HEK293T (cell line): ENCODE measurements around the gene PSMA3.
A peak's percentile ranks its signal among the peaks of the same experiment; 100 is the strongest.
"Not testable (repeated sequence)": the region's sequence is repeated elsewhere in the genome, so short reads cannot be mapped to it uniquely, and the experiment has no call there.

ENCODE experiments used
- CTCF ChIA-PET: fragments of 350-600 bp; formaldehyde crosslinking; extraction: SDS; loops from one replicate; lab custom pipeline; 2021; ENCODE audit warnings: antibody characterized with exemption, inconsistent platforms; lab: Yijun Ruan, JAX
- POLR2A ChIA-PET: fragments of 350-600 bp; formaldehyde crosslinking; extraction: SDS; loops from one replicate; lab custom pipeline; 2020; ENCODE audit warnings: antibody characterized with exemption, inconsistent platforms; lab: Yijun Ruan, JAX
- DNase-seq: peaks from one replicate; pipeline ENCODE4 v3.0.0; 2012; ENCODE audit warnings: mixed read lengths; ENCODE audit errors: extremely low spot score
- ARNT ChIP-seq: fragments of 450-650 bp; IDR thresholded peaks from 2 replicates; pipeline ENCODE4 v1.6.1; 2017; ENCODE audit warnings: mild to moderate bottlenecking
- BHLHE40 ChIP-seq: fragments of 450-650 bp; IDR thresholded peaks from 2 replicates; pipeline ENCODE4 v1.6.1; 2016; ENCODE audit warnings: mild to moderate bottlenecking, moderate library complexity, borderline replicate concordance
- CTBP1 ChIP-seq: fragments of 450-650 bp; IDR thresholded peaks from 2 replicates; pipeline ENCODE4 v1.6.1; 2016; ENCODE audit warnings: borderline replicate concordance
- ELF4 ChIP-seq: fragments of 450-650 bp; IDR thresholded peaks from 2 replicates; pipeline ENCODE4 v1.6.1; 2017; ENCODE audit warnings: antibody characterized with exemption
- FOXA1 ChIP-seq: fragments of 450-650 bp; IDR thresholded peaks from 2 replicates; pipeline ENCODE4 v1.6.1; 2016; ENCODE audit warnings: mild to moderate bottlenecking
- FOXK2 ChIP-seq: fragments of 450-650 bp; IDR thresholded peaks from 2 replicates; pipeline ENCODE4 v1.6.1; 2016; ENCODE audit warnings: mild to moderate bottlenecking
- FOXM1 ChIP-seq: fragments of 450-650 bp; IDR thresholded peaks from 2 replicates; pipeline ENCODE4 v1.6.1; 2017; ENCODE audit warnings: mild to moderate bottlenecking, borderline replicate concordance
- HDGF ChIP-seq: fragments of 450-650 bp; IDR thresholded peaks from 2 replicates; pipeline ENCODE4 v1.6.1; 2017; ENCODE audit warnings: antibody characterized with exemption, borderline replicate concordance
- L3MBTL2 ChIP-seq: fragments of 450-650 bp; conservative IDR thresholded peaks from 2 replicates; pipeline ENCODE4 v1.6.1; 2016; ENCODE audit warnings: mild to moderate bottlenecking
- LEF1 ChIP-seq: fragments of 450-650 bp; IDR thresholded peaks from 2 replicates; pipeline ENCODE4 v1.6.1; 2017; ENCODE audit warnings: mild to moderate bottlenecking, borderline replicate concordance
- NFRKB ChIP-seq: fragments of 450-650 bp; IDR thresholded peaks from 2 replicates; pipeline ENCODE4 v1.6.1; 2016; ENCODE audit warnings: mild to moderate bottlenecking, moderate library complexity
- PKNOX1 ChIP-seq: fragments of 450-650 bp; IDR thresholded peaks from 2 replicates; pipeline ENCODE4 v1.6.1; 2016
- SP1 ChIP-seq: fragments of 450-650 bp; IDR thresholded peaks from 2 replicates; pipeline ENCODE4 v1.6.1; 2017
- SUZ12 ChIP-seq: fragments of 450-650 bp; IDR thresholded peaks from 2 replicates; pipeline ENCODE4 v1.6.1; 2016; ENCODE audit warnings: mild to moderate bottlenecking
- TARDBP ChIP-seq: fragments of 450-650 bp; IDR thresholded peaks from 2 replicates; pipeline ENCODE4 v1.6.1; 2016
- ZNF384 ChIP-seq: fragments of 450-650 bp; IDR thresholded peaks from 2 replicates; pipeline ENCODE4 v1.6.1; 2016

Gene PSMA3

GRCh38 chr14:58258156-58258555, 13.5 kb downstream of the PSMA3 start:
- ChIA-PET CTCF (no interaction called here), POLR2A (interaction anchor here (1.4 kb wide), 1 partner anchor 14 kb away, joined by 4 read pairs; the partner anchor contains the start of gene PSMA3)
- TF ChIP-seq SUZ12 (no peak), ZNF384 (peak; percentile 74)
- no peak for DNase-seq

- POLR2A ChIA-PET, CTCF ChIA-PET, DNase-seq: not testable (repeated sequence)
Measured at GRCh38 chr14:58262005-58262404, 17.4 kb downstream of the PSMA3 start.

GRCh38 chr14:58265401-58265800, 20.8 kb downstream of the PSMA3 start:
- ChIA-PET CTCF (no interaction called here), POLR2A (no interaction called here)
- no peak for TF ChIP-seq L3MBTL2
- TF ChIP-seq FOXK2 = no peak
- TF ChIP-seq NFRKB = no peak
- no peak for TF ChIP-seq SP1
- TF ChIP-seq PKNOX1 = no peak
- TF ChIP-seq FOXA1 = no peak
- no peak for TF ChIP-seq HDGF
- no peak for TF ChIP-seq LEF1
- TF ChIP-seq TARDBP = no peak
- TF ChIP-seq SUZ12 = no peak
- TF ChIP-seq FOXM1 = no peak
- TF ChIP-seq ELF4 = no peak
- TF ChIP-seq ZNF384 = no peak
- TF ChIP-seq CTBP1 = no peak
- no peak for TF ChIP-seq ARNT
- no peak for TF ChIP-seq BHLHE40
- DNase-seq = no peak

- no peak for DNase-seq
- TF ChIP-seq LEF1 (no peak), ZNF384 (no peak), BHLHE40 (no peak), CTBP1 (no peak), ELF4 (no peak)
- ChIA-PET POLR2A (no interaction called here), CTCF (no interaction called here)
Measured at GRCh38 chr14:58270628-58271027, 26.0 kb downstream of the PSMA3 start.

GRCh38 chr14:58272588-58273372, 28.1 kb downstream of the PSMA3 start:
- CTCF ChIA-PET = no interaction called here
- no peak for TF ChIP-seq L3MBTL2
- peak; percentile 17 for DNase-seq
- POLR2A ChIA-PET = interaction anchor here (0.7 to 4.6 kb wide), 2 partner anchors 25 to 28 kb away, joined by 3 to 21 read pairs; partner anchors contain the start of genes ARID4A and PSMA3

- TF ChIP-seq HDGF = no peak
- no peak for TF ChIP-seq CTBP1
- TF ChIP-seq FOXK2 = no peak
- TF ChIP-seq FOXM1 = no peak
- TF ChIP-seq L3MBTL2 = no peak
- ChIA-PET POLR2A (interaction anchor here (4.6 kb wide), 1 partner anchor 23 kb away, joined by 21 read pairs; the partner anchor contains the start of gene ARID4A), CTCF (interaction anchor here (1.1 kb wide), 1 partner anchor 8 kb away, joined by 3 read pairs; no protein-coding TSS in a partner anchor)
- DNase-seq = no peak
Measured at GRCh38 chr14:58274881-58275280, 30.2 kb downstream of the PSMA3 start.

GRCh38 chr14:58275527-58276190, 31.0 kb downstream of the PSMA3 start:
- POLR2A ChIA-PET = interaction anchor here (4.6 kb wide), 1 partner anchor 22 kb away, joined by 21 read pairs; the partner anchor contains the start of gene ARID4A
- no peak for TF ChIP-seq ARNT
- no peak for TF ChIP-seq L3MBTL2
- TF ChIP-seq LEF1 = no peak
- TF ChIP-seq ELF4 = no peak
- no peak for TF ChIP-seq SUZ12
- TF ChIP-seq CTBP1 = no peak

GRCh38 chr14:58276208-58276607, 31.6 kb downstream of the PSMA3 start:
- POLR2A ChIA-PET = no interaction called here
- TF ChIP-seq LEF1 (no peak), ELF4 (no peak), FOXK2 (no peak), ZNF384 (no peak), HDGF (no peak), NFRKB (no peak)
- DNase-seq = no peak
- CTCF ChIA-PET = interaction anchor here (1.1 kb wide), 1 partner anchor 9 kb away, joined by 3 read pairs; no protein-coding TSS in a partner anchor

More at GRCh38 chr14:58275527-58276190, 31.0 kb downstream of the PSMA3 start:
- CTCF ChIA-PET = interaction anchor here (1.1 kb wide), 1 partner anchor 9 kb away, joined by 3 read pairs; no protein-coding TSS in a partner anchor
- no peak for DNase-seq
